ENCODE data around the gene MAGIX. TPM values are rescaled to one million over a fixed set of nuclear protein-coding genes. Genes with fewer than 3 reads are reported as not detected.

The MAGIX gene
- total RNA-seq, 1 experiment from 2014 or later, result 1.9 TPM

- no peak overlapping the region for H3K9ac ChIP-seq (ENCODE audit: extremely low read depth, insufficient read length, low read length)
- H2BK20ac ChIP-seq (ENCODE audit: low read depth, low read length, poor library complexity, severe bottlenecking), result no peak overlapping the region
- no peak overlapping the region for H3K27ac Mint-ChIP-seq
- H3K4me1 Mint-ChIP-seq, result no peaks in the 10 kb centered on the region
- no peaks in the 10 kb centered on the region for H3K79me1 ChIP-seq (ENCODE audit: insufficient read depth, low read depth, low read length, poor library complexity, severe bottlenecking)
- H3K18ac ChIP-seq (ENCODE audit: insufficient read length, low read depth, low read length), result no peak overlapping the region
- no peak overlapping the region for H2BK12ac ChIP-seq (ENCODE audit: insufficient read length, low read depth, low read length)
- H2BK5ac ChIP-seq (ENCODE audit: insufficient read length, low read length), result no peak overlapping the region
- no peak overlapping the region for H3K56ac ChIP-seq (ENCODE audit: insufficient read length, low read depth, low read length)
- no CpG with 5 or more reads among the region's 4 CpGs for WGBS (ENCODE audit: extremely low coverage, insufficient read length, low lambda C conversion rate)
- no peak overlapping the region for H3K27ac ChIP-seq (ENCODE audit: insufficient read length, low read depth, low read length)
- no peak overlapping the region for H2AFZ ChIP-seq (ENCODE audit: low read length)
- DNase-seq, result no peak
- no peak overlapping the region for H2AK5ac ChIP-seq (ENCODE audit: insufficient read length, low read length)
- H3K79me2 ChIP-seq (ENCODE audit: insufficient read depth, low read length), result no peaks in the 10 kb centered on the region
- H4K91ac ChIP-seq (ENCODE audit: insufficient read length, low read depth, low read length), result no peak overlapping the region
- H4K8ac ChIP-seq (replicated peaks; ENCODE audit: insufficient read length, low read depth, low read length), result no peak overlapping the region
- H3K9me3 ChIP-seq (ENCODE audit: control insufficient read depth, low read depth, low read length), result peaks cover 10% of the 10 kb centered on the region
- no peaks in the 10 kb centered on the region for H3K4me1 ChIP-seq (ENCODE audit: insufficient read depth, low read length)
- H3K9me3 Mint-ChIP-seq, result peaks cover 65 to 69% of the 10 kb centered on the region in 2 experiments
- H3K4me2 ChIP-seq (ENCODE audit: insufficient read depth, insufficient read length, low read length), result no peak overlapping the region
- H3K23ac ChIP-seq (ENCODE audit: insufficient read length, low read depth, low read length), result no peak overlapping the region
- no peak overlapping the region for H3T11ph ChIP-seq (ENCODE audit: low read length)
- peaks cover 0 to 15% (median 6%) of the 10 kb centered on the region in 3 experiments for H3K36me3 Mint-ChIP-seq (ENCODE audit: insufficient read depth in 1 of 3, low read depth in 3 of 3)
- H2BK120ac ChIP-seq (ENCODE audit: low read depth, low read length, poor library complexity, severe bottlenecking), result no peak overlapping the region
- H3K27me3 Mint-ChIP-seq (ENCODE audit: low read depth), result peaks cover 4% of the 10 kb centered on the region
- H4K5ac ChIP-seq (ENCODE audit: insufficient read length, low read depth, low read length), result no peak overlapping the region
- no peaks in the 10 kb centered on the region for H3K27me3 ChIP-seq (ENCODE audit: insufficient read depth, low read length)
- H4K20me1 ChIP-seq (ENCODE audit: control insufficient read depth, insufficient read depth, insufficient read length), result no peaks in the 10 kb centered on the region
- no peak overlapping the region for H2BK15ac ChIP-seq (ENCODE audit: low read depth, low read length)
- no peak for TF ChIP-seq CTCF (conservative IDR thresholded peaks at IDR 0.05)
- H3K4me3 Mint-ChIP-seq, result no peak overlapping the region
- no peak overlapping the region for H3K14ac ChIP-seq (ENCODE audit: insufficient read depth, low read length)
- H3K23me2 ChIP-seq (ENCODE audit: insufficient read length, low read depth, low read length, poor library complexity, severe bottlenecking), result no peaks in the 10 kb centered on the region
- H3K4ac ChIP-seq (ENCODE audit: low read depth, low read length), result no peak overlapping the region
Measured at GRCh38 chrX:49139713-49140112, 22.8 kb upstream of the MAGIX start.

Measured in H9 (cell line).